ENCODE results near the gene ROCK2.
"Not testable (repeated sequence)": the region's sequence is repeated elsewhere in the genome, so short reads cannot be mapped to it uniquely, and the experiment has no call there.

ROCK2 gene

GRCh38 chr2:11169333-11169732, 175.1 kb downstream of the ROCK2 start:
- DNase-seq: no peak

- no peak for DNase-seq
Observed at GRCh38 chr2:11168488-11168887, 175.9 kb downstream of the ROCK2 start.

GRCh38 chr2:11166476-11166875, 178.0 kb downstream of the ROCK2 start:
- no peak for DNase-seq

- not testable (repeated sequence) for DNase-seq
Observed at GRCh38 chr2:11165046-11165445, 179.4 kb downstream of the ROCK2 start.

GRCh38 chr2:11163439-11164317, 180.8 kb downstream of the ROCK2 start:
- DNase-seq: no peak

GRCh38 chr2:11161747-11162146, 182.7 kb downstream of the ROCK2 start:
- no peak for DNase-seq

GRCh38 chr2:11160731-11161455, 183.5 kb downstream of the ROCK2 start:
- DNase-seq: no peak

GRCh38 chr2:11160256-11160655, 184.2 kb downstream of the ROCK2 start:
- no peak for DNase-seq

GRCh38 chr2:11159574-11160170, 184.8 kb downstream of the ROCK2 start:
- no peak for DNase-seq

GRCh38 chr2:11158916-11159573, 185.4 kb downstream of the ROCK2 start:
- no peak for DNase-seq

GRCh38 chr2:11157731-11158130, 186.7 kb downstream of the ROCK2 start:
- no peak for DNase-seq

GRCh38 chr2:11157296-11157695, 187.1 kb downstream of the ROCK2 start:
- no peak for DNase-seq

- DNase-seq: no peak
Observed at GRCh38 chr2:11156396-11157075, 187.9 kb downstream of the ROCK2 start.

GRCh38 chr2:11155381-11156035, 188.9 kb downstream of the ROCK2 start, which contains the start of gene SLC66A3:
SLC66A3 (plus strand) TSS chr2:11155467; CDS start chr2:11155547, 80 bp downstream.
- peak; percentile 38 to 66 for DNase-seq

GRCh38 chr2:11154923-11155380, 189.5 kb downstream of the ROCK2 start:
- DNase-seq: peak; percentile 99

GRCh38 chr2:11154016-11154922, 190.2 kb downstream of the ROCK2 start:
- DNase-seq: peak in 1 of 2 experiments; percentile 8

GRCh38 chr2:11152591-11152990, 191.8 kb downstream of the ROCK2 start:
- DNase-seq: no peak

GRCh38 chr2:11147263-11147662, 197.2 kb downstream of the ROCK2 start:
- no peak for DNase-seq

- DNase-seq: no peak
Observed at GRCh38 chr2:11146076-11146475, 198.4 kb downstream of the ROCK2 start.

- no peak for DNase-seq
Observed at GRCh38 chr2:11145350-11145749, 199.1 kb downstream of the ROCK2 start.

- DNase-seq: no peak
Observed at GRCh38 chr2:11144738-11145079, 199.7 kb downstream of the ROCK2 start.

All from activated CD4-positive, alpha-beta T cell treated with anti-CD3 and anti-CD28 coated beads, Interleukin-2, amount 50 U/mL, for 4 hours (primary cell).